Upper lobe of right lung (tissue), 1 donor: Measurements from ENCODE around the gene CNNM1. TPM values are rescaled to one million over a fixed set of nuclear protein-coding genes. Genes with fewer than 3 reads are reported as not detected.

Experiments used
- ATAC-seq: fragments of 200-7000 bp; cut with Tn5 transposase; one replicate; pipeline ENCODE4 v1.9.1; 2020; ENCODE audit warnings: mild to moderate bottlenecking, moderate library complexity
- DNase-seq: peaks from one replicate; pipeline ENCODE4 v3.0.0-alpha.2; 2020
- H3K27ac ChIP-seq: fragments of 200-600 bp; one replicate; pipeline ENCODE4 v1.8.0; 2022
- H3K27me3 ChIP-seq: fragments of 200-600 bp; one replicate; pipeline ENCODE4 v1.8.0; 2022; ENCODE audit warnings: mild to moderate bottlenecking
- H3K36me3 ChIP-seq: fragments of 200-600 bp; one replicate; pipeline ENCODE4 v1.8.0; 2022
- H3K4me1 ChIP-seq: fragments of 200-600 bp; one replicate; pipeline ENCODE4 v1.8.0; 2022
- H3K4me3 ChIP-seq: fragments of 200-600 bp; one replicate; pipeline ENCODE4 v1.8.0; 2022; ENCODE audit warnings: mild to moderate bottlenecking
- H3K9me3 ChIP-seq: fragments of 200-600 bp; one replicate; pipeline ENCODE4 v1.8.0; 2022
- intact Hi-C: fragments of 100-400 bp; cut with DNase I; formaldehyde crosslinking; loops from one replicate; pipeline ENCODE4 v1.11.0; 2022
- total RNA-seq: library from RNA; stranded (reverse); fragmentation: NEBNext Ultra II Directional; extraction: Animal tissue kit (Norgen Biotek cat#: 25700); gene quantifications from one replicate; pipeline ENCODE4 v1.2.1, GENCODE V29; 2021
- TF ChIP-seq, protein P1 (sequence below): fragments of 200-600 bp; IDR thresholded peaks from one replicate; pipeline ENCODE4 v1.8.0; 2022; ENCODE audit warnings: antibody characterized with exemption
- donor health status: DM: no; HTN: yes; CAD: no; lungs with severe emphysema.

Gene CNNM1
- total RNA-seq, 1 donor from 2014 or later, result 0.69 TPM

DNA sequence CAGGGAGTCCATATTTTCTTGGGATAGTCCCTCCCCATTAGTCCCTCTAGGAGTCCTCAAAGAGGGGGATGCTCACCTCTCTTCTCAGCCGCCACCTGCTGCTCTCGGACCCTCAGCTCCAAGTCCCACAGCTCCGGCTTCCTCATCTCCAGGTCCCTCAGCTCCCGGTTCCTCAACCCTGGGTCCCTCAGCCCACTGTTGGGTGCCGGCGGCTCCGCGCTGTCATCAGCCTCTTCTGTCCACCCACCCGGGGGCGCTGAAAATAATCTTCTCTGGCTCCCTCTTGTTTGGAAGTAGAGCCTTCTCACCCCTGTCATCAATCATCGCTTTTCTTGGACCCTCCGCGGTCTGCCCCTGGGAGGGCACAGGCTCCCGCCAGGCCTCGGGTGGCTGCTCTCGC is 13.3 kb upstream of the CNNM1 start:
- H3K4me3 ChIP-seq, result no peak overlapping the region
- DNase-seq (no peak), ATAC-seq (no peak)
- intact Hi-C loops, result no loop called here
- no peaks in the 10 kb centered on the region for H3K27me3 ChIP-seq
- TF ChIP-seq, protein P1, sequence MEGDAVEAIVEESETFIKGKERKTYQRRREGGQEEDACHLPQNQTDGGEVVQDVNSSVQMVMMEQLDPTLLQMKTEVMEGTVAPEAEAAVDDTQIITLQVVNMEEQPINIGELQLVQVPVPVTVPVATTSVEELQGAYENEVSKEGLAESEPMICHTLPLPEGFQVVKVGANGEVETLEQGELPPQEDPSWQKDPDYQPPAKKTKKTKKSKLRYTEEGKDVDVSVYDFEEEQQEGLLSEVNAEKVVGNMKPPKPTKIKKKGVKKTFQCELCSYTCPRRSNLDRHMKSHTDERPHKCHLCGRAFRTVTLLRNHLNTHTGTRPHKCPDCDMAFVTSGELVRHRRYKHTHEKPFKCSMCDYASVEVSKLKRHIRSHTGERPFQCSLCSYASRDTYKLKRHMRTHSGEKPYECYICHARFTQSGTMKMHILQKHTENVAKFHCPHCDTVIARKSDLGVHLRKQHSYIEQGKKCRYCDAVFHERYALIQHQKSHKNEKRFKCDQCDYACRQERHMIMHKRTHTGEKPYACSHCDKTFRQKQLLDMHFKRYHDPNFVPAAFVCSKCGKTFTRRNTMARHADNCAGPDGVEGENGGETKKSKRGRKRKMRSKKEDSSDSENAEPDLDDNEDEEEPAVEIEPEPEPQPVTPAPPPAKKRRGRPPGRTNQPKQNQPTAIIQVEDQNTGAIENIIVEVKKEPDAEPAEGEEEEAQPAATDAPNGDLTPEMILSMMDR, result no peak
- no peaks in the 10 kb centered on the region for H3K36me3 ChIP-seq
- no peaks in the 10 kb centered on the region for H3K4me1 ChIP-seq
- no peaks in the 10 kb centered on the region for H3K9me3 ChIP-seq
- H3K27ac ChIP-seq, result no peak overlapping the region

- no peaks in the 10 kb centered on the region for H3K4me1 ChIP-seq
- ATAC-seq, result no peak
- DNase-seq, result no peak
Observed at GRCh38 chr10:99316374-99316773, 12.8 kb upstream of the CNNM1 start.

DNA sequence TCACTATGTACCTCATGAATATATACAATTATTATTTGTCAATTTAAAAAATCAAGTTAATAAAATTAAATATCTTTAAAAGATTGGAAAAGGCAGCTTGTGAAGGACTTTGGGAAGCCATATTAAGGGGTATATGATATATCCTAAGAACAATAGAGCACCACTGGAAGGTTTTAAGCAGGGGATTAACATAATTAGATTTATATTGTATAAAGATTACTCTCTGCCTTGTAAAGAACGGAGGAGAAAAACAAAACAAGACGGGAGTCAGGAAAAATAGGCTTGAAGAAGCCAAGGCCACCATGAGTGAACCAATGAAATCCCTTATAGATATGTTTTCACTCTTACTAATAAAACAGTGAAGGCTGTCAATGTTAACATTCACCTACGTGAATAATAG is 11.1 kb upstream of the CNNM1 start:
- H3K4me1 ChIP-seq, result no peaks in the 10 kb centered on the region
- H3K9me3 ChIP-seq, result no peaks in the 10 kb centered on the region
- intact Hi-C loops, result no loop called here
- ATAC-seq, result no peak
- no peaks in the 10 kb centered on the region for H3K36me3 ChIP-seq
- H3K27ac ChIP-seq, result no peak overlapping the region
- DNase-seq, result no peak
- TF ChIP-seq, protein P1, result no peak
- no peaks in the 10 kb centered on the region for H3K27me3 ChIP-seq
- H3K4me3 ChIP-seq, result no peak overlapping the region

More at GRCh38 chr10:99316374-99316773, 12.8 kb upstream of the CNNM1 start:
- intact Hi-C loops, result no loop called here
- Histone ChIP-seq H3K27me3 (no peaks in the 10 kb centered on the region), H3K27ac (no peak overlapping the region), H3K9me3 (no peaks in the 10 kb centered on the region), H3K36me3 (no peaks in the 10 kb centered on the region), H3K4me3 (no peak overlapping the region)
- TF ChIP-seq, protein P1, result no peak

- no peaks in the 10 kb centered on the region for H3K9me3 ChIP-seq
- ATAC-seq, result no peak
Observed at GRCh38 chr10:99318475-99318874, 10.7 kb upstream of the CNNM1 start.

GRCh38 chr10:99325281-99325680 is 3.9 kb upstream of the CNNM1 start:
- Histone ChIP-seq H3K4me1 (peaks cover 4% of the 10 kb centered on the region), H3K27me3 (peaks cover 24% of the 10 kb centered on the region), H3K9me3 (no peaks in the 10 kb centered on the region), H3K27ac (no peak overlapping the region), H3K36me3 (no peaks in the 10 kb centered on the region), H3K4me3 (no peak overlapping the region)
- ATAC-seq (no peak), DNase-seq (no peak)
- TF ChIP-seq, protein P1, result no peak
- intact Hi-C loops, result no loop called here

More at GRCh38 chr10:99318475-99318874, 10.7 kb upstream of the CNNM1 start:
- Histone ChIP-seq H3K27ac (no peak overlapping the region), H3K4me1 (no peaks in the 10 kb centered on the region), H3K36me3 (no peaks in the 10 kb centered on the region), H3K4me3 (no peak overlapping the region), H3K27me3 (no peaks in the 10 kb centered on the region)
- TF ChIP-seq, protein P1, result no peak
- intact Hi-C loops, result no loop called here
- no peak for DNase-seq

- ATAC-seq, result no peak
- peaks cover 32% of the 10 kb centered on the region for H3K27me3 ChIP-seq
Observed at GRCh38 chr10:99326871-99327270, 2.3 kb upstream of the CNNM1 start.

More at GRCh38 chr10:99326871-99327270, 2.3 kb upstream of the CNNM1 start:
- no peak overlapping the region for H3K27ac ChIP-seq
- intact Hi-C loops, result no loop called here
- no peak overlapping the region for H3K4me3 ChIP-seq
- no peaks in the 10 kb centered on the region for H3K36me3 ChIP-seq
- H3K9me3 ChIP-seq, result no peaks in the 10 kb centered on the region
- TF ChIP-seq, protein P1, result no peak
- DNase-seq, result no peak
- H3K4me1 ChIP-seq, result peaks cover 7% of the 10 kb centered on the region
